K562 (cell line): ENCODE data around the gene DMD. TPM values are rescaled to one million over a fixed set of nuclear protein-coding genes. Genes with fewer than 3 reads are reported as not detected.

Source experiments
- ATAC-seq: fragments of 200-7000 bp; cut with Tn5 transposase; 3 replicates; pipeline ENCODE4 v1.9.1; 2020; ENCODE audit warnings: moderate library complexity
- BruUV-seq: library from RNA; stranded (reverse); fragments of 400-500 nt; replicated peaks from 2 replicates; lab custom pipeline; 2021; lab: Mats Ljungman, UMichigan
- CTCF ChIA-PET: fragments of 300-600 bp; formaldehyde crosslinking; extraction: SDS; loops from one replicate; lab custom pipeline; 2021; ENCODE audit warnings: low intra/inter-chr PET ratio; lab: Yijun Ruan, JAX
- POLR2A ChIA-PET: fragments of 300-600, 350-650 bp; sonication (Branson Sonifier 250); formaldehyde crosslinking; extraction: SDS; loops from one replicate; lab custom pipeline; 2021; ENCODE audit warnings: antibody characterized with exemption, inconsistent platforms; lab: Yijun Ruan, JAX
- DNase-seq, 4 experiments: peaks; one replicate each; pipeline versions ENCODE4 v3.0.0 to v3.0.0-alpha.2; 2011 to 2018; ENCODE audit warnings: low spot score in 3 of 4, mixed read lengths in 3 of 4; ENCODE audit errors: extremely low read depth in 1 of 4
- FAIRE-seq: peaks from 2 replicates; lab custom pipeline; 2011; peaks lifted over from hg19 to GRCh38; lab: Jason Lieb, UNC
- H2AFZ ChIP-seq: 2 replicates; pipeline ENCODE4 v1.6.0; 2011; ENCODE audit warnings: low read depth, low read length, control low read depth, inconsistent platforms
- H3K27ac ChIP-seq: fragments of 200-600 bp; 3 replicates; pipeline ENCODE4 v1.8.0; 2011; ENCODE audit warnings: low read depth, mild to moderate bottlenecking, control low read depth, inconsistent platforms, low read length, moderate library complexity, mixed read lengths; ENCODE audit errors: extremely low read depth
- H3K27me3 ChIP-seq, 2 experiments: fragments of 300-600 bp in 1 of 2; 2 replicates in 1 of 2; 3 replicates in 1 of 2; pipeline versions ENCODE4 v1.6.0 to v1.8.0; 2011; ENCODE audit warnings: inconsistent platforms in 2 of 2, low read length in 2 of 2, mild to moderate bottlenecking in 1 of 2, mixed read lengths in 1 of 2, moderate library complexity in 1 of 2; ENCODE audit not compliant: control insufficient read depth in 2 of 2, insufficient read depth in 2 of 2
- H3K36me3 ChIP-seq: fragments of 300-600 bp; 3 replicates; pipeline ENCODE4 v1.8.0; 2011; ENCODE audit warnings: mild to moderate bottlenecking, low read length, inconsistent platforms; ENCODE audit not compliant: control insufficient read depth, insufficient read depth
- H3K4me1 ChIP-seq, 2 experiments: fragments of 200-600 bp in 1 of 2; replicated peaks in 1 of 2; 2 replicates in 1 of 2; 3 replicates in 1 of 2; pipeline versions ENCODE4 v1.5.1 to v1.8.0; 2011; ENCODE audit warnings: inconsistent platforms in 2 of 2, low read length in 2 of 2, mild to moderate bottlenecking in 1 of 2, mixed read lengths in 1 of 2, moderate library complexity in 1 of 2; ENCODE audit not compliant: control insufficient read depth in 2 of 2, insufficient read depth in 2 of 2
- H3K4me2 ChIP-seq: 2 replicates; pipeline ENCODE4 v1.6.1; 2011; ENCODE audit warnings: low read length, control low read depth, inconsistent platforms, mixed read lengths; ENCODE audit not compliant: insufficient read depth
- H3K4me3 ChIP-seq: fragments of 200-600 bp; sonication (generic), shearing (Covaris generic); 2 replicates; pipeline ENCODE4 v1.5.1; 2016; ENCODE audit warnings: control low read depth, inconsistent platforms
- H3K79me2 ChIP-seq: fragments of 200-600 bp; 3 replicates; pipeline ENCODE4 v1.8.0; 2011; ENCODE audit warnings: low read length, inconsistent platforms; ENCODE audit not compliant: control insufficient read depth, insufficient read depth
- H3K9ac ChIP-seq, 2 experiments: 2 replicates each; pipeline versions ENCODE4 v1.6.0 to v1.6.1; 2011; ENCODE audit warnings: low read depth in 2 of 2, low read length in 2 of 2, control low read depth in 1 of 2, inconsistent platforms in 1 of 2, mild to moderate bottlenecking in 1 of 2, mixed read lengths in 1 of 2; ENCODE audit not compliant: insufficient read depth in 1 of 2
- H3K9me1 ChIP-seq: one replicate; pipeline ENCODE4 v1.6.0; 2011; ENCODE audit warnings: inconsistent platforms, mild to moderate bottlenecking, low read length, moderate library complexity; ENCODE audit not compliant: control insufficient read depth, insufficient read depth
- H3K9me3 ChIP-seq: replicated peaks from 2 replicates; pipeline ENCODE4 v1.5.1; 2011; ENCODE audit warnings: low read depth, low read length, inconsistent platforms; ENCODE audit not compliant: control insufficient read depth, insufficient read depth
- H4K20me1 ChIP-seq: replicated peaks from 2 replicates; pipeline ENCODE4 v1.6.1; 2011; ENCODE audit warnings: low read length, inconsistent platforms, mixed read lengths; ENCODE audit not compliant: control insufficient read depth, insufficient read depth
- BCL6 ChIP-seq: fragments of 250-450 bp; sonication (Bioruptor Pico); IDR thresholded peaks from 2 replicates; pipeline ENCODE4 v1.4.0; 2020
- BHLHE40 ChIP-seq: IDR thresholded peaks from 2 replicates; pipeline ENCODE4 v1.6.1; 2011; ENCODE audit warnings: low read length, improper control_type of control experiment
- GATA2 ChIP-seq: sonication (generic); formaldehyde crosslinking; IDR thresholded peaks from 2 replicates; pipeline ENCODE4 v1.4.0; 2020; ENCODE audit warnings: mild to moderate bottlenecking, missing genetic modification reagents
- MLX ChIP-seq, 2 experiments: fragments of 450-650 bp in 1 of 2; sonication (generic) in 1 of 2; formaldehyde crosslinking; conservative IDR thresholded peaks; 2 replicates each; pipeline versions ENCODE4 v1.4.0 to v1.8.1; 2020 to 2022; ENCODE audit warnings: mild to moderate bottlenecking in 1 of 2, missing genetic modification reagents in 1 of 2
- MXI1 ChIP-seq: IDR thresholded peaks from 2 replicates; pipeline ENCODE4 v1.6.1; 2011; ENCODE audit warnings: low read depth, mild to moderate bottlenecking, improper control_type of control experiment, low read length
- MYC ChIP-seq, 2 experiments: fragments of 250-450 bp in 1 of 2; sonication (Bioruptor Pico) in 1 of 2; IDR thresholded peaks; 2 replicates each; pipeline versions ENCODE4 v1.5.1 to v1.6.1; 2012 to 2021; ENCODE audit warnings: low read depth in 2 of 2, borderline replicate concordance in 1 of 2, improper control_type of control experiment in 1 of 2, low read length in 1 of 2, mild to moderate bottlenecking in 1 of 2, moderate library complexity in 1 of 2
- NR2C1 ChIP-seq, 2 experiments: fragments of 450-650 bp; IDR thresholded peaks; 2 replicates each; pipeline ENCODE4 v1.6.1; 2017; ENCODE audit warnings: mild to moderate bottlenecking in 2 of 2, antibody characterized with exemption in 1 of 2, inconsistent platforms in 1 of 2, missing compliant biosample characterization in 1 of 2, missing genetic modification characterization in 1 of 2
- ZC3H11A ChIP-seq: IDR thresholded peaks from 2 replicates; pipeline ENCODE4 v1.6.1; 2012; ENCODE audit warnings: low read depth, low read length, improper control_type of control experiment
- ZNF165 ChIP-seq: fragments of 250-450 bp; sonication (Bioruptor Pico); IDR thresholded peaks from 2 replicates; pipeline ENCODE4 v1.4.0; 2020; ENCODE audit warnings: borderline replicate concordance
- WGBS: fragments of 100-300 bp; shearing (Covaris generic); methylation state at CpG from one replicate; pipeline ENCODE4 v1.1.6; 2016; ENCODE audit warnings: low coverage, mixed read lengths; ENCODE audit not compliant: insufficient coverage; ENCODE audit errors: missing lambda C conversion rate; 5-methylcytosine and 5-hydroxymethylcytosine counted together
- in situ Hi-C: fragments of 300-500 bp; cut with MboI; formaldehyde crosslinking; loops from 4 replicates; pipeline ENCODE4 v1.15.0; 2018; ENCODE audit warnings: inconsistent platforms, mixed read lengths
- intact Hi-C: fragments of 100-400 bp; cut with micrococcal nuclease; formaldehyde crosslinking; loops from 2 replicates; pipeline ENCODE4 v1.14.2; 2022
- polyA plus RNA-seq, 8 experiments: library from polyadenylated mRNA; depleted of rRNA in 4 of 8; stranded (reverse) in 5 of 8; unstranded in 3 of 8; fragments of >200 nt; fragmentation: Nextera tagmentation in 2 of 8; fragmentation: Illumina TruSeq in 1 of 8; extraction: Ambion mirVana in 2 of 8; extraction: Trizol in 1 of 8; gene quantifications; 2 replicates each; pipeline versions ENCODE4 v1.2.1 to v1.2.3, GENCODE V29; 2011 to 2014; ENCODE audit warnings: inconsistent platforms in 1 of 8, missing spikeins in 1 of 8
- total RNA-seq, 7 experiments: library from RNA; depleted of rRNA in 6 of 7; stranded (reverse); fragments of >200 nt in 6 of 7; fragmentation: Illumina TruSeq in 2 of 7; extraction: Trizol in 2 of 7; gene quantifications; 2 replicates each; pipeline versions ENCODE4 v1.2.1 to v1.2.3, GENCODE V29; 2011 to 2021; ENCODE audit warnings: low replicate concordance in 1 of 7

The DMD gene
- total and polyA plus RNA-seq, 9 of the 15 experiments (the other 6 are each of a cell fraction or from before 2014, with no cell fraction given), result 3.8 to 20.4 (median 11.4) TPM

DNA sequence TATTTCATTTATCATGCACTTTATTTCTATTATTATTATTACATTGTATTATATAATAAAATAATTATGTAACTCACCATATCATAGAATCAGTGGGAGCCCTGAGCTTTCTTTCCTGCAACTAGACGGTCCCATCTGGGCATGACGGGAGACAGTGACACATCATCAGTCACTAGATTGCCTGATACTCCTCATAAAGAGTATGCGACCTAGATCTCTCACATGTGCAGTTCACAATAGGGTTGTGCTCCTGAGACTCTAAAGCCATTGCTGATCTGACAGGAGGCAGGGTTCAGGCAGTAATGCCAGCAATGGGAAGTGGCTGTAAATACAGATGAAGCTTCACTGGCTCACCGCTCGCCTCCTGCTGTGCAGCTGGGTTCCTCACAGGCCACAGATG, 62.3 kb downstream of the DMD start:
- H2AFZ ChIP-seq, result no peak overlapping the region
- H3K27me3 ChIP-seq, result no peaks in the 10 kb centered on the region
- H3K27ac ChIP-seq, result no peak overlapping the region
- no peaks in the 10 kb centered on the region for H4K20me1 ChIP-seq
- H3K36me3 ChIP-seq, result no peaks in the 10 kb centered on the region
- in situ Hi-C loops, result no loop called here
- no peaks in the 10 kb centered on the region for H3K9me1 ChIP-seq
- H3K4me1 ChIP-seq, result no peaks in the 10 kb centered on the region
- BruUV-seq, result no TSS peak
- H3K9me3 ChIP-seq, result no peaks in the 10 kb centered on the region
- H3K4me3 ChIP-seq, result no peak overlapping the region
- intact Hi-C loops, result no loop called here
- ATAC-seq (no peak), FAIRE-seq (no peak), DNase-seq (no peak)
- ChIA-PET POLR2A (no interaction called here), CTCF (no interaction called here)
- no peak for TF ChIP-seq MYC (IDR thresholded peaks at IDR 0.05; ENCODE audit: low read depth, low read length)
- TF ChIP-seq MYC (CRISPR knock-in tag; IDR thresholded peaks at IDR 0.05; ENCODE audit: borderline replicate concordance, low read depth), result no peak
- TF ChIP-seq MLX (CRISPR knock-in tag; conservative IDR thresholded peaks at IDR 0.05), result no peak
- H3K79me2 ChIP-seq, result no peaks in the 10 kb centered on the region
- no peak overlapping the region for H3K4me2 ChIP-seq
- H3K9ac ChIP-seq, result no peak overlapping the region
- WGBS, result 0% methylated on average over 4 of the region's 5 CpGs

DNA sequence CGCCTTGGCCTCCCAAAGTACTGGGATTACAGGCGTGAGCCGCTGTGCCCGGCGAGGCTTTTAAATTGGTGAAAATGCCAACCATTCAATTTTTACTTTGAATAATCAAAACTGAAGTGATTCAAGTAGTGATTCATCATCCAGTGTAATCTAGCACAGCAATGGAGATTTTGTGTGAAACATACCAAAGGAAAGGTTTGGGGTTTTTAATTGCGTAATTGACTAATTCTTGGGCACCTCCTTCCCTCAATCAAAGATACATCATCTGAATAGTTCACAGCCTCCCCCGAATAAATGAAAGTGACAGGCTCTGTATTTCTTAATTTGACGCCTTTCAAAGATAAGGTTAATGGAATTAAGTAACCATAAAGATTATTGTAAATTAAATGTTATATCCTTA, 69.0 kb downstream of the DMD start:
- CTCF ChIA-PET, result no interaction called here
- no peaks in the 10 kb centered on the region for H3K27me3 ChIP-seq
- no peaks in the 10 kb centered on the region for H4K20me1 ChIP-seq
- no peaks in the 10 kb centered on the region for H3K79me2 ChIP-seq
- no peaks in the 10 kb centered on the region for H3K36me3 ChIP-seq
- no peak overlapping the region for H3K4me2 ChIP-seq
- no peak overlapping the region for H2AFZ ChIP-seq
- DNase-seq, result no peak
- no peak overlapping the region for H3K4me3 ChIP-seq
- no peak overlapping the region for H3K9ac ChIP-seq
- intact Hi-C loops (no loop called here), in situ Hi-C loops (no loop called here)
- no peaks in the 10 kb centered on the region for H3K9me3 ChIP-seq
- ATAC-seq, result no peak
- 7% methylated on average over 6 of the region's 8 CpGs for WGBS
- POLR2A ChIA-PET, result no interaction called here
- BruUV-seq, result no TSS peak
- no peaks in the 10 kb centered on the region for H3K9me1 ChIP-seq
- no peaks in the 10 kb centered on the region for H3K4me1 ChIP-seq
- H3K27ac ChIP-seq, result no peak overlapping the region
- no peak for FAIRE-seq
- TF ChIP-seq ZNF165 (CRISPR knock-in tag) (no peak), MXI1 (no peak), NR2C1 (IDR thresholded peaks at IDR 0.05) (no peak), NR2C1 (tag; IDR thresholded peaks at IDR 0.05) (no peak), GATA2 (CRISPR knock-in tag) (no peak), BCL6 (CRISPR knock-in tag) (no peak), BHLHE40 (no peak), ZC3H11A (no peak)
